Glutamatergic neuron (in vitro differentiated cells): ENCODE results near the gene ZNF660. TPM values are rescaled to one million over a fixed set of nuclear protein-coding genes. Genes with fewer than 3 reads are reported as not detected.
"Not testable (repeated sequence)": the region's sequence is repeated elsewhere in the genome, so short reads cannot be mapped to it uniquely, and the experiment has no call there.

ENCODE experiments used
- DNase-seq: peaks from one replicate; pipeline ENCODE4 v3.0.0; 2022
- H3K27ac Mint-ChIP-seq: one replicate; pipeline ENCODE4 v1.8.0; 2020; ENCODE audit warnings: mild to moderate bottlenecking, mixed read lengths, inconsistent platforms; ENCODE audit not compliant: unreplicated experiment
- H3K27me3 Mint-ChIP-seq: one replicate; pipeline ENCODE4 v1.8.0; 2020; ENCODE audit warnings: mild to moderate bottlenecking, moderate library complexity, mixed read lengths, inconsistent platforms; ENCODE audit not compliant: unreplicated experiment
- H3K36me3 Mint-ChIP-seq: one replicate; pipeline ENCODE4 v1.8.0; 2020; ENCODE audit warnings: mild to moderate bottlenecking, mixed read lengths, inconsistent platforms; ENCODE audit not compliant: unreplicated experiment
- H3K4me1 Mint-ChIP-seq: one replicate; pipeline ENCODE4 v1.8.0; 2020; ENCODE audit warnings: mild to moderate bottlenecking, low read depth, mixed read lengths, inconsistent platforms; ENCODE audit not compliant: unreplicated experiment
- H3K4me3 Mint-ChIP-seq: one replicate; pipeline ENCODE4 v1.8.0; 2020; ENCODE audit warnings: mild to moderate bottlenecking, mixed read lengths, inconsistent platforms; ENCODE audit not compliant: unreplicated experiment
- H3K9me3 Mint-ChIP-seq: one replicate; pipeline ENCODE4 v1.8.0; 2020; ENCODE audit warnings: mild to moderate bottlenecking, moderate library complexity, mixed read lengths, inconsistent platforms; ENCODE audit not compliant: unreplicated experiment
- CTCF ChIP-seq: fragments of 200-600 bp; sonication (generic); IDR thresholded peaks from one replicate; pipeline ENCODE4 v1.5.0; 2021; ENCODE audit not compliant: partially characterized antibody, unreplicated experiment
- total RNA-seq: library from RNA; stranded (reverse); fragmentation: NEBNext Ultra II Directional; extraction: Animal tissue kit (Norgen Biotek cat#: 25700); gene quantifications from one replicate; pipeline ENCODE4 v1.2.1, GENCODE V29; 2021; ENCODE audit not compliant: unreplicated experiment

Gene ZNF660
- total RNA-seq, 1 donor from 2014 or later: 35.4 TPM

- peaks cover 14% of the 10 kb centered on the region for H3K9me3 Mint-ChIP-seq
- peaks cover 2% of the 10 kb centered on the region for H3K27me3 Mint-ChIP-seq
- TF ChIP-seq CTCF: no peak
- no peak for DNase-seq
- no peaks in the 10 kb centered on the region for H3K4me1 Mint-ChIP-seq
- H3K36me3 Mint-ChIP-seq: peaks cover 54% of the 10 kb centered on the region
- no peak overlapping the region for H3K27ac Mint-ChIP-seq
- H3K4me3 Mint-ChIP-seq: no peak overlapping the region
Observed at GRCh38 chr3:44571024-44571423, 13.7 kb upstream of the ZNF660 start.

GRCh38 chr3:44576613-44577012 lies 8.2 kb upstream of the ZNF660 start:
- Mint-ChIP-seq H3K27ac (no peak overlapping the region), H3K4me1 (no peaks in the 10 kb centered on the region), H3K36me3 (peaks cover 26% of the 10 kb centered on the region), H3K27me3 (peaks cover 2% of the 10 kb centered on the region), H3K4me3 (no peak overlapping the region), H3K9me3 (peaks cover 7% of the 10 kb centered on the region)
- no peak for DNase-seq
- TF ChIP-seq CTCF: no peak

- peaks cover 21% of the 10 kb centered on the region for H3K36me3 Mint-ChIP-seq
- not testable (repeated sequence) for H3K27ac Mint-ChIP-seq
Observed at GRCh38 chr3:44577354-44577952, 7.3 kb upstream of the ZNF660 start.

GRCh38 chr3:44578316-44578715 lies 6.4 kb upstream of the ZNF660 start:
- DNase-seq, H3K4me1 Mint-ChIP-seq, H3K9me3 Mint-ChIP-seq, H3K4me3 Mint-ChIP-seq, H3K27ac Mint-ChIP-seq, H3K27me3 Mint-ChIP-seq: not testable (repeated sequence)
- peaks cover 21% of the 10 kb centered on the region for H3K36me3 Mint-ChIP-seq

More at GRCh38 chr3:44577354-44577952, 7.3 kb upstream of the ZNF660 start:
- H3K9me3 Mint-ChIP-seq, H3K27me3 Mint-ChIP-seq, H3K4me3 Mint-ChIP-seq, H3K4me1 Mint-ChIP-seq, DNase-seq: not testable (repeated sequence)

GRCh38 chr3:44578924-44579515 lies 5.7 kb upstream of the ZNF660 start:
- not testable (repeated sequence) for H3K27me3 Mint-ChIP-seq, H3K4me3 Mint-ChIP-seq, H3K27ac Mint-ChIP-seq, DNase-seq, H3K4me1 Mint-ChIP-seq, H3K9me3 Mint-ChIP-seq
- H3K36me3 Mint-ChIP-seq: peaks cover 21% of the 10 kb centered on the region

- not testable (repeated sequence) for H3K4me1 Mint-ChIP-seq, H3K27ac Mint-ChIP-seq, H3K4me3 Mint-ChIP-seq, H3K27me3 Mint-ChIP-seq, H3K9me3 Mint-ChIP-seq, DNase-seq
- peaks cover 21% of the 10 kb centered on the region for H3K36me3 Mint-ChIP-seq
Observed at GRCh38 chr3:44579749-44580148, 5.0 kb upstream of the ZNF660 start.

- DNase-seq: not testable (repeated sequence)
Observed at GRCh38 chr3:44580971-44581370, 3.8 kb upstream of the ZNF660 start.

More at GRCh38 chr3:44580971-44581370, 3.8 kb upstream of the ZNF660 start:
- H3K36me3 Mint-ChIP-seq: peaks cover 21% of the 10 kb centered on the region
- not testable (repeated sequence) for H3K27ac Mint-ChIP-seq, H3K27me3 Mint-ChIP-seq, H3K4me3 Mint-ChIP-seq, H3K4me1 Mint-ChIP-seq
- peaks cover 11% of the 10 kb centered on the region for H3K9me3 Mint-ChIP-seq
